GM19240 (cell line): Measurements from ENCODE around the gene MRPS23.
"Not testable (repeated sequence)": the region's sequence is repeated elsewhere in the genome, so short reads cannot be mapped to it uniquely, and the experiment has no call there.

Experiments
- DNase-seq: peaks from one replicate; pipeline ENCODE4 v3.0.0; 2011; ENCODE audit warnings: low spot score; ENCODE audit not compliant: insufficient read length

MRPS23 gene

GRCh38 chr17:57864273-57864672 lies 14.4 kb upstream of the MRPS23 start:
- DNase-seq = no peak

GRCh38 chr17:57862694-57863667 lies 13.1 kb upstream of the MRPS23 start:
- DNase-seq = no peak

GRCh38 chr17:57861790-57862693 lies 12.2 kb upstream of the MRPS23 start:
- no peak for DNase-seq

- no peak for DNase-seq
Measured at GRCh38 chr17:57861000-57861789, 11.4 kb upstream of the MRPS23 start.

GRCh38 chr17:57860414-57860999 lies 10.7 kb upstream of the MRPS23 start:
- no peak for DNase-seq

GRCh38 chr17:57859601-57860413 lies 10.0 kb upstream of the MRPS23 start:
- DNase-seq = no peak

GRCh38 chr17:57858838-57859237 lies 9.0 kb upstream of the MRPS23 start:
- DNase-seq = no peak

GRCh38 chr17:57856792-57857620 lies 7.2 kb upstream of the MRPS23 start:
- DNase-seq = no peak

GRCh38 chr17:57855391-57856035 lies 5.7 kb upstream of the MRPS23 start:
- no peak for DNase-seq

- DNase-seq = no peak
Measured at GRCh38 chr17:57853695-57854094, 3.9 kb upstream of the MRPS23 start.

GRCh38 chr17:57852955-57853328 lies 3.1 kb upstream of the MRPS23 start:
- no peak for DNase-seq

- DNase-seq = no peak
Measured at GRCh38 chr17:57852092-57852954, 2.5 kb upstream of the MRPS23 start.

- no peak for DNase-seq
Measured at GRCh38 chr17:57849163-57849873, 526 bp downstream of the MRPS23 start.

GRCh38 chr17:57846056-57846945 lies 3.5 kb downstream of the MRPS23 start:
- not testable (repeated sequence) for DNase-seq

- DNase-seq = no peak
Measured at GRCh38 chr17:57842280-57842679, 7.6 kb downstream of the MRPS23 start.

- no peak for DNase-seq
Measured at GRCh38 chr17:57839571-57839923, 10.3 kb downstream of the MRPS23 start.
